ENCODE results near the gene PPL. TPM values are rescaled to one million over a fixed set of nuclear protein-coding genes. Genes with fewer than 3 reads are reported as not detected.

The PPL gene
- total and polyA plus RNA-seq, 11 donors, result 4.3 to 23.8 (median 7.8) TPM

GRCh38 chr16:4891886-4892216, 45.1 kb downstream of the PPL start:
- H3K27me3 ChIP-seq, result no peaks in the 10 kb centered on the region
- DNase-seq, result no peak
- no peak for ATAC-seq
- intact Hi-C loops (cut with DNase I), result loop anchor here in 1 of 10 donors (5.0 kb wide), 1 partner anchor 45 kb away; the partner anchor contains the start of gene PPL
- peak overlapping the region in 3 of 12 donors; percentile 13 to 65 (median 54) for H3K27ac ChIP-seq
- TF ChIP-seq, protein P1, sequence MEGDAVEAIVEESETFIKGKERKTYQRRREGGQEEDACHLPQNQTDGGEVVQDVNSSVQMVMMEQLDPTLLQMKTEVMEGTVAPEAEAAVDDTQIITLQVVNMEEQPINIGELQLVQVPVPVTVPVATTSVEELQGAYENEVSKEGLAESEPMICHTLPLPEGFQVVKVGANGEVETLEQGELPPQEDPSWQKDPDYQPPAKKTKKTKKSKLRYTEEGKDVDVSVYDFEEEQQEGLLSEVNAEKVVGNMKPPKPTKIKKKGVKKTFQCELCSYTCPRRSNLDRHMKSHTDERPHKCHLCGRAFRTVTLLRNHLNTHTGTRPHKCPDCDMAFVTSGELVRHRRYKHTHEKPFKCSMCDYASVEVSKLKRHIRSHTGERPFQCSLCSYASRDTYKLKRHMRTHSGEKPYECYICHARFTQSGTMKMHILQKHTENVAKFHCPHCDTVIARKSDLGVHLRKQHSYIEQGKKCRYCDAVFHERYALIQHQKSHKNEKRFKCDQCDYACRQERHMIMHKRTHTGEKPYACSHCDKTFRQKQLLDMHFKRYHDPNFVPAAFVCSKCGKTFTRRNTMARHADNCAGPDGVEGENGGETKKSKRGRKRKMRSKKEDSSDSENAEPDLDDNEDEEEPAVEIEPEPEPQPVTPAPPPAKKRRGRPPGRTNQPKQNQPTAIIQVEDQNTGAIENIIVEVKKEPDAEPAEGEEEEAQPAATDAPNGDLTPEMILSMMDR (IDR thresholded peaks at IDR 0.05), result no peak
- TF ChIP-seq POLR2A (IDR thresholded peaks at IDR 0.05), result no peak
- no peaks in the 10 kb centered on the region for H3K9me3 ChIP-seq
- H3K36me3 ChIP-seq, result peaks cover 0 to 31% (median 22%) of the 10 kb centered on the region in 9 donors
- H3K4me3 ChIP-seq, result no peak overlapping the region
- WGBS, 4 donors, result 70 to 85% (median 78%) methylated on average over 10 to 12 of the region's 12 CpGs
- peaks cover 0 to 19% (median 12%) of the 10 kb centered on the region in 12 donors for H3K4me1 ChIP-seq

DNA sequence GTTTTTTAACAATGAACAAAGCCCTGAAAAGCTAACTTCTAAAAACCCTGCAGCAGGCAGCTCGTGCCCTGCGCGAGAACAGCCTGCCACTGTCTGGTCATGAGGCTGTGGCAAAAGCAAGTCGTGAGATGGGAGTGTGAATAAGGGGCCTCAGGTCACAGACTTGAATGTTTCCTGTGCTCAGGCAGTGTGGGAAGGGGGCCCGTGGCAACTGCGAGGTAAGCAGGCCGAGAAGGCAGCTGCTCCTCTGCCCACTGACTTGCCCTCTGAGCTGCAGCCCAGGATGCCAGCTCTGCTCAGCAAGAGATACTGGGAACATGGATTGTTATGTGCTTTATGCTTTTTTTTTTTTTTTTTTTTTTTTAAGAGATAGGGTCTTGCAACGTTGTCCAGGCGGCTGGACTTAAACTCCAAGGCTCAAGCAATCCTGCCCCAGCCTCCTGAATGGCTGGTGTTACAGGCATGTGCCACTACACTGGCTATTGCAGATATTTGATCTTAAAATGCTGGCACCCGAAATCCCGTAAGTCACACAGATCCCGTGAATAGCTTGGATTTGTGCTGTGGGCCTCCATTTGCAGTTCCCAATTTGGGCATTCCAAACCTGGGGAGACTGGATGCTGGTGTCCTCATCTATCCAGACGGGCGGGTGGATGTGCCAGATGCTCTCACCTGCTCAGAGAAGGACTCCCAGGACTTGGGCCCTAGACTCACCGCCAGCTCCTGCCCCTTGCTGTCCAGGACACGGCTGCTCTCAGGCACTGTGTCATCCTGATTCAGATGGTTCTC, 45.7 kb downstream of the PPL start:
- Histone ChIP-seq H3K27ac (peak overlapping the region in 1 of 12 donors; percentile 65), H3K4me3 (no peak overlapping the region), H3K36me3 (peaks cover 0 to 37% (median 27%) of the 10 kb centered on the region in 9 donors), H3K4me1 (peaks cover 0 to 19% (median 12%) of the 10 kb centered on the region in 12 donors), H3K27me3 (no peaks in the 10 kb centered on the region), H3K9me3 (no peaks in the 10 kb centered on the region)
- no peak for TF ChIP-seq POLR2A (IDR thresholded peaks at IDR 0.05)
- TF ChIP-seq, protein P1 (IDR thresholded peaks at IDR 0.05), result no peak
- intact Hi-C loops (cut with DNase I), result loop anchor here in 1 of 10 donors (5.0 kb wide), 1 partner anchor 46 kb away; the partner anchor contains the start of gene PPL
- no peak for DNase-seq
- no peak for ATAC-seq
- 89 to 94% (median 91%) methylated on average over 14 to 16 of the region's 16 CpGs for WGBS, 4 donors

GRCh38 chr16:4890686-4891085, 46.3 kb downstream of the PPL start:
- Histone ChIP-seq H3K4me1 (peaks cover 0 to 19% (median 12%) of the 10 kb centered on the region in 12 donors), H3K4me3 (no peak overlapping the region), H3K36me3 (peaks cover 0 to 43% (median 34%) of the 10 kb centered on the region in 9 donors), H3K9me3 (no peaks in the 10 kb centered on the region), H3K27ac (no peak overlapping the region), H3K27me3 (no peaks in the 10 kb centered on the region)
- TF ChIP-seq, protein P1 (IDR thresholded peaks at IDR 0.05), result no peak
- TF ChIP-seq POLR2A (IDR thresholded peaks at IDR 0.05), result no peak
- 92 to 95% (median 95%) methylated on average over 15 to 16 of the region's 16 CpGs for WGBS, 4 donors
- DNase-seq, result no peak
- intact Hi-C loops (cut with DNase I), result loop anchor here in 1 of 10 donors (5.0 kb wide), 1 partner anchor 47 kb away; the partner anchor contains the start of gene PPL
- ATAC-seq, result no peak

- H3K4me1 ChIP-seq, result peaks cover 0 to 19% (median 12%) of the 10 kb centered on the region in 12 donors
- intact Hi-C loops (cut with DNase I), result loop anchor here in 1 of 10 donors (5.0 kb wide), 1 partner anchor 47 kb away; the partner anchor contains the start of gene PPL
- H3K4me3 ChIP-seq, result no peak overlapping the region
- DNase-seq (no peak), ATAC-seq (no peak)
- H3K27me3 ChIP-seq, result no peaks in the 10 kb centered on the region
- H3K36me3 ChIP-seq, result peaks cover 0 to 49% (median 40%) of the 10 kb centered on the region in 9 donors
- TF ChIP-seq, protein P1 (IDR thresholded peaks at IDR 0.05), result no peak
- no peak for TF ChIP-seq POLR2A (IDR thresholded peaks at IDR 0.05)
- 82 to 87% (median 85%) methylated on average over 9 to 11 of the region's 11 CpGs for WGBS, 4 donors
- no peaks in the 10 kb centered on the region for H3K9me3 ChIP-seq
- H3K27ac ChIP-seq, result no peak overlapping the region
These were observed 46.9 kb downstream of the PPL start for GRCh38 chr16:4890026-4890425.

Data from heart left ventricle (tissue), 16 donors.